ENCODE measurements around the gene TUBGCP2.

The TUBGCP2 gene

GRCh38 chr10:133308421-133309099, at the start of gene TUBGCP2, which contains the start of gene ZNF511:
Gene TUBGCP2, minus strand, starts transcription at chr10:133308872. Its CDS starts 5,931 bp downstream, at chr10:133302941.
Gene ZNF511, plus strand, starts transcription at chr10:133308914. Its CDS starts 30 bp downstream, at chr10:133308944.
- peak; percentile 73 for DNase-seq (ENCODE audit: low read depth)

GRCh38 chr10:133357285-133358161, 48.9 kb upstream of the TUBGCP2 start, which contains the start of gene FUOM:
Gene FUOM, minus strand, starts transcription at chr10:133358019. Its CDS starts 12 bp downstream, at chr10:133358007.
- no peak for DNase-seq (ENCODE audit: low read depth)

- no peak for DNase-seq (ENCODE audit: low read depth)
Observed at GRCh38 chr10:133356549-133357284, 48.0 kb upstream of the TUBGCP2 start.

- no peak for DNase-seq (ENCODE audit: low read depth)
Observed at GRCh38 chr10:133355991-133356390, 47.3 kb upstream of the TUBGCP2 start.

- DNase-seq (ENCODE audit: low read depth): no peak
Observed at GRCh38 chr10:133355266-133355665, 46.6 kb upstream of the TUBGCP2 start.

GRCh38 chr10:133354672-133355240, 46.1 kb upstream of the TUBGCP2 start:
- DNase-seq (ENCODE audit: low read depth): no peak

- DNase-seq (ENCODE audit: low read depth): no peak
Observed at GRCh38 chr10:133353988-133354605, 45.4 kb upstream of the TUBGCP2 start.

GRCh38 chr10:133353202-133353959, 44.7 kb upstream of the TUBGCP2 start:
- no peak for DNase-seq (ENCODE audit: low read depth)

GRCh38 chr10:133351408-133352318, 43.0 kb upstream of the TUBGCP2 start:
- no peak for DNase-seq (ENCODE audit: low read depth)

- DNase-seq (ENCODE audit: low read depth): no peak
Observed at GRCh38 chr10:133350950-133351329, 42.3 kb upstream of the TUBGCP2 start.

- DNase-seq (ENCODE audit: low read depth): no peak
Observed at GRCh38 chr10:133350283-133350949, 41.7 kb upstream of the TUBGCP2 start.

- DNase-seq (ENCODE audit: low read depth): no peak
Observed at GRCh38 chr10:133349577-133350011, 40.9 kb upstream of the TUBGCP2 start.

GRCh38 chr10:133349160-133349568, 40.5 kb upstream of the TUBGCP2 start:
- no peak for DNase-seq (ENCODE audit: low read depth)

- no peak for DNase-seq (ENCODE audit: low read depth)
Observed at GRCh38 chr10:133347710-133348517, 39.2 kb upstream of the TUBGCP2 start.

GRCh38 chr10:133346413-133346812, 37.7 kb upstream of the TUBGCP2 start:
- no peak for DNase-seq (ENCODE audit: low read depth)

GRCh38 chr10:133344236-133344635, 35.6 kb upstream of the TUBGCP2 start:
- DNase-seq (ENCODE audit: low read depth): no peak

GRCh38 chr10:133343558-133343957, 34.9 kb upstream of the TUBGCP2 start:
- no peak for DNase-seq (ENCODE audit: low read depth)

- DNase-seq (ENCODE audit: low read depth): no peak
Observed at GRCh38 chr10:133342942-133343341, 34.3 kb upstream of the TUBGCP2 start.
